ENCODE results near the gene TSC22D1.
"Not testable (repeated sequence)": the region's sequence is repeated elsewhere in the genome, so short reads cannot be mapped to it uniquely, and the experiment has no call there.

DNA sequence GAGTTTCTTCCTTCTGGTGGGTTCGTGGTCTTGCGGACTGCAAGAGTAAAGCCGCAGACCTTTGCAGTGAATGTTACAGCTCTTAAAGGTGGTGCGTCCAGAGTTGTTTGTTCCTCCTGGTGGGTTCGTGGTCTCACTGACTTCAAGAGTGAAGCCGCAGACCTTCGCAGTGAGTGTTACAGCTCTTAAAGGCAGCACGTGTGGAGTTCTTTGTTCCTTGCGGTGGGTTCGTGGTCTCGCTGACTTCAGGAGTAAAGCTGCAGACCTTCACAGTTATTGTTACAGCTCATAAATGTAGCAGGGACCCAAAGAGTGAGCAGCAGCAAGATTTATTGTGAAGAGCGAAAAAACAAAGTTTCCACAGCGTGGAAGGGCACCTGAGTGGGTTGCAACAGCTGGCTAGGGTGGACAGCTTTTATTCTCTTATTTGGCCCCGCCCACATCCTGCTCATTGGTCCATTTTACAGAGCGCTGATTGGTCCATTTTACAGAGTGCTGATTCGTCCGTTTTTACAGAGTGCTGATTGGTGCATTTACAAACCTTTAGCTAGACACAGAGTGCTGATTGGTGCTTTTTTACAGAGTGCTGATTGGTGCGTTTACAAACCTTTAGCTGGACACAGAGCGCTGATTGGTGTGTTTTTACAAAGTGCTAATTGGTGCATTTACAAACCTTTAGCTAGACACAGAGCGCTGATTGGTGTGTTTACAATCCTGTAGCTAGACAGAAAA is 17.9 kb upstream of the TSC22D1 start:
- TF ChIP-seq, protein P1, sequence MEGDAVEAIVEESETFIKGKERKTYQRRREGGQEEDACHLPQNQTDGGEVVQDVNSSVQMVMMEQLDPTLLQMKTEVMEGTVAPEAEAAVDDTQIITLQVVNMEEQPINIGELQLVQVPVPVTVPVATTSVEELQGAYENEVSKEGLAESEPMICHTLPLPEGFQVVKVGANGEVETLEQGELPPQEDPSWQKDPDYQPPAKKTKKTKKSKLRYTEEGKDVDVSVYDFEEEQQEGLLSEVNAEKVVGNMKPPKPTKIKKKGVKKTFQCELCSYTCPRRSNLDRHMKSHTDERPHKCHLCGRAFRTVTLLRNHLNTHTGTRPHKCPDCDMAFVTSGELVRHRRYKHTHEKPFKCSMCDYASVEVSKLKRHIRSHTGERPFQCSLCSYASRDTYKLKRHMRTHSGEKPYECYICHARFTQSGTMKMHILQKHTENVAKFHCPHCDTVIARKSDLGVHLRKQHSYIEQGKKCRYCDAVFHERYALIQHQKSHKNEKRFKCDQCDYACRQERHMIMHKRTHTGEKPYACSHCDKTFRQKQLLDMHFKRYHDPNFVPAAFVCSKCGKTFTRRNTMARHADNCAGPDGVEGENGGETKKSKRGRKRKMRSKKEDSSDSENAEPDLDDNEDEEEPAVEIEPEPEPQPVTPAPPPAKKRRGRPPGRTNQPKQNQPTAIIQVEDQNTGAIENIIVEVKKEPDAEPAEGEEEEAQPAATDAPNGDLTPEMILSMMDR (IDR thresholded peaks at IDR 0.05; ENCODE audit: insufficient read depth, low read length, poor library complexity, severe bottlenecking), result not testable (repeated sequence)
- TF ChIP-seq EZH2phosphoT487 (conservative IDR thresholded peaks at IDR 0.05; ENCODE audit: low read length), result not testable (repeated sequence)

All from SU-DHL-6 (cell line).